Neural cell (in vitro differentiated cells): Measurements from ENCODE around the gene HUNK. TPM values are rescaled to one million over a fixed set of nuclear protein-coding genes. Genes with fewer than 3 reads are reported as not detected.

Experiments
- H2AFZ ChIP-seq: fragments of 200-600, 300-800 bp; sonication (generic), shearing (Covaris generic); 2 replicates; pipeline ENCODE4 v1.6.0; 2014; ENCODE audit warnings: low read depth, mild to moderate bottlenecking, antibody characterized with exemption, low read length, moderate library complexity
- H3F3A ChIP-seq: fragments of 200-600 bp; shearing (Covaris generic); 2 replicates; pipeline ENCODE4 v1.6.1; 2016; ENCODE audit warnings: mild to moderate bottlenecking, moderate library complexity, mixed read lengths, antibody characterized with exemption, low read length; ENCODE audit not compliant: insufficient read depth, poor library complexity, severe bottlenecking
- H3K27ac ChIP-seq: fragments of 200-600, 300-800 bp; sonication (generic), shearing (Covaris generic); 2 replicates; pipeline ENCODE4 v1.5.1; 2014; ENCODE audit warnings: mild to moderate bottlenecking, low read length, moderate library complexity
- H3K27me3 ChIP-seq: fragments of 300-800, 200-600 bp; sonication (generic), shearing (Covaris generic); 2 replicates; pipeline ENCODE4 v1.6.0; 2014; ENCODE audit warnings: mild to moderate bottlenecking, low read depth, low read length, moderate library complexity; ENCODE audit not compliant: insufficient read depth
- H3K36me3 ChIP-seq: fragments of 300-800, 200-600 bp; sonication (generic), shearing (Covaris generic); 2 replicates; pipeline ENCODE4 v1.5.1; 2014; ENCODE audit warnings: mild to moderate bottlenecking, antibody characterized with exemption, low read length, moderate library complexity; ENCODE audit not compliant: insufficient read depth
- H3K4me2 ChIP-seq: fragments of 300-800, 200-600 bp; sonication (generic), shearing (Covaris generic); 2 replicates; pipeline ENCODE4 v1.6.0; 2014; ENCODE audit warnings: mild to moderate bottlenecking, low read length
- H3K4me3 ChIP-seq: fragments of 300-800, 200-600 bp; sonication (generic), shearing (Covaris generic); 2 replicates; pipeline ENCODE4 v1.5.1; 2014; ENCODE audit warnings: mild to moderate bottlenecking, low read length, moderate library complexity
- H3K79me2 ChIP-seq: fragments of 200-600 bp; shearing (Covaris generic); replicated peaks from 2 replicates; pipeline ENCODE4 v1.6.0; 2014; ENCODE audit warnings: mild to moderate bottlenecking, low read length, moderate library complexity; ENCODE audit not compliant: insufficient read depth
- H3K9ac ChIP-seq: fragments of 300-800, 200-600 bp; sonication (generic), shearing (Covaris generic); 2 replicates; pipeline ENCODE4 v1.6.1; 2016; ENCODE audit warnings: mild to moderate bottlenecking, low read length, mixed read lengths
- H3K9me2 ChIP-seq: fragments of 200-600 bp; shearing (Covaris generic); 2 replicates; pipeline ENCODE4 v1.6.1; 2016; ENCODE audit warnings: mild to moderate bottlenecking, low read length, mixed read lengths; ENCODE audit not compliant: insufficient read depth
- H3K9me3 ChIP-seq: fragments of 200-600, 300-800 bp; sonication (generic), shearing (Covaris generic); 2 replicates; pipeline ENCODE4 v1.6.1; 2016; ENCODE audit warnings: mild to moderate bottlenecking, mixed run types, low read length, moderate library complexity, mixed read lengths
- H4K20me1 ChIP-seq: fragments of 200-600 bp; shearing (Covaris generic); 2 replicates; pipeline ENCODE4 v1.6.1; 2016; ENCODE audit warnings: mild to moderate bottlenecking, mixed run types; ENCODE audit not compliant: insufficient read depth
- EP300 ChIP-seq: fragments of 450-650 bp; conservative IDR thresholded peaks from 2 replicates; pipeline ENCODE4 v1.6.1; 2014; ENCODE audit warnings: antibody characterized with exemption, mild to moderate bottlenecking, moderate library complexity; ENCODE audit not compliant: poor library complexity, severe bottlenecking
- EZH2 ChIP-seq: fragments of 200-600, 300-800 bp; shearing (Covaris generic), sonication (generic); IDR thresholded peaks from 2 replicates; pipeline ENCODE4 v1.6.1; 2014; ENCODE audit warnings: antibody characterized with exemption, low read length, borderline replicate concordance, mild to moderate bottlenecking; ENCODE audit not compliant: insufficient read depth, poor library complexity, severe bottlenecking
- MXI1 ChIP-seq: fragments of 450-650 bp; conservative IDR thresholded peaks from 2 replicates; pipeline ENCODE4 v1.6.1; 2014; ENCODE audit warnings: antibody characterized with exemption, mild to moderate bottlenecking; ENCODE audit not compliant: poor library complexity, severe bottlenecking
- POLR2AphosphoS5 ChIP-seq: IDR thresholded peaks from 2 replicates; pipeline ENCODE4 v1.6.1; 2012
- RAD21 ChIP-seq: fragments of 450-650 bp; conservative IDR thresholded peaks from 2 replicates; pipeline ENCODE4 v1.6.1; 2014; ENCODE audit warnings: antibody characterized with exemption, mild to moderate bottlenecking, moderate library complexity
- SMC3 ChIP-seq: fragments of 450-650 bp; conservative IDR thresholded peaks from 2 replicates; pipeline ENCODE4 v1.6.1; 2014; ENCODE audit warnings: antibody characterized with exemption, mild to moderate bottlenecking, moderate library complexity; ENCODE audit not compliant: poor library complexity
- TAF1 ChIP-seq: IDR thresholded peaks from 2 replicates; pipeline ENCODE4 v1.6.1; 2012; ENCODE audit warnings: low read depth
- polyA plus RNA-seq: library from polyadenylated mRNA; depleted of rRNA; stranded (reverse); fragments of >200 nt; gene quantifications from 2 replicates; pipeline ENCODE4 v1.2.3, GENCODE V29; 2014
- TF ChIP-seq, protein P1 (sequence below): IDR thresholded peaks from 2 replicates; pipeline ENCODE4 v1.6.1; 2012; ENCODE audit warnings: borderline replicate concordance
- TF ChIP-seq, protein P2 (sequence below): fragments of 450-650 bp; IDR thresholded peaks from 2 replicates; pipeline ENCODE4 v1.5.1; 2014; ENCODE audit warnings: antibody characterized with exemption, mild to moderate bottlenecking, moderate library complexity; ENCODE audit not compliant: poor library complexity, severe bottlenecking

Gene HUNK
- polyA plus RNA-seq, 1 donor from 2014 or later: 9.3 TPM

DNA sequence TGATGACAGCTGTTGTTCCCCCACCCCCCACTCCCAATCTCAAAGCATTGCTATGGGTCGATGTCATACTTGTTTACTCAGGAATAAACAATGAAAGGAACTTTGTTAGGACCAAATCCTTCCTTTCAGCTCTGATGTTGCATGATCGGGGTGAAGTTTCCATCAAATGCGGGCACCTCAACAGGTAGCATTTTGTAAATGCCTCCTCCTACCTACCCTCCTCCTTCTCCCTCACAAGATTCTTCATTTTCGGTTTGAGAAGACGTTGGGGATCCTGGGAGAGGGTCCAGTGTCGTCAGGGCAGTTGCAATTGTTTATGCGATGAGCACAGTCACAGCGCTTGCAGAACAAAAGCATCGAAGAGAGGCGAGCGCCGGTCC is 758 bp upstream of the HUNK start:
- peak overlapping the region; percentile 89 for H3K4me2 ChIP-seq
- H2AFZ ChIP-seq: peak overlapping the region; percentile 92

DNA sequence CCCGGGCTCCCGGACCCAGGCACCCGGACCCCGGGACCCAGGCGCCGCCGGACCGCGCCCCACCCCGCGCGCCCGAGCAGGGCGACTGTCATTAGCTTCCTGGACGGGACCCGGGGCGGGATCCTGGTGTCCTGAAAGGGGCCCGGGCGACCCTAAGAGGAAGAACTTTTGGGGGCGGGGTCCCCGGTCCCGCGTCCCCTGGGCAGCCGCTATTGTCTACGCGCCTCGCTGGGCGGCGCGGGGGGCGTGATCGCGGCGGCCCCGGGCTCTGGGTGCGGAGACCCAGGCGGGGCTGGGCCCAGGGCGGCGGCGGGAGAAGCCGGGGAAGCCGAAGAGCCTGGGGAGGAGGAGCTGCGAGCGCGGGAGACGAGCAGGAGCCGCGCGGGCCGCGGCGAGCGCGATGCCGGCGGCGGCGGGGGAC is 465 bp downstream of the HUNK start:
- H3K27ac ChIP-seq: peak overlapping the region; percentile 93
- peak overlapping the region; percentile 89 for H3K9ac ChIP-seq
- no peaks in the 10 kb centered on the region for H4K20me1 ChIP-seq
- no peaks in the 10 kb centered on the region for H3K36me3 ChIP-seq
- no peak overlapping the region for H2AFZ ChIP-seq
- no peaks in the 10 kb centered on the region for H3K27me3 ChIP-seq
- H3K4me3 ChIP-seq: peak overlapping the region; percentile 83
- H3F3A ChIP-seq: peaks cover 4% of the 10 kb centered on the region
- H3K79me2 ChIP-seq: peaks cover 33% of the 10 kb centered on the region
- H3K9me2 ChIP-seq: no peaks in the 10 kb centered on the region
- TF ChIP-seq MXI1 (no peak), SMC3 (peak; percentile 4), RAD21 (no peak), POLR2AphosphoS5 (no peak)
- no peak overlapping the region for H3K4me2 ChIP-seq
- no peaks in the 10 kb centered on the region for H3K9me3 ChIP-seq

More for the DNA sequence above, 758 bp upstream of the HUNK start:
- Histone ChIP-seq H3K9ac (peak overlapping the region; percentile 89), H3K79me2 (peaks cover 27% of the 10 kb centered on the region), H3K27me3 (no peaks in the 10 kb centered on the region), H3K27ac (peak overlapping the region; percentile 93), H4K20me1 (no peaks in the 10 kb centered on the region), H3F3A (peaks cover 4% of the 10 kb centered on the region), H3K4me3 (peak overlapping the region; percentile 83), H3K36me3 (no peaks in the 10 kb centered on the region), H3K9me3 (no peaks in the 10 kb centered on the region), H3K9me2 (no peaks in the 10 kb centered on the region)
- TF ChIP-seq SMC3 (peak; percentile 11), MXI1 (peak; percentile 20), RAD21 (peak; percentile 44), POLR2AphosphoS5 (no peak)

DNA sequence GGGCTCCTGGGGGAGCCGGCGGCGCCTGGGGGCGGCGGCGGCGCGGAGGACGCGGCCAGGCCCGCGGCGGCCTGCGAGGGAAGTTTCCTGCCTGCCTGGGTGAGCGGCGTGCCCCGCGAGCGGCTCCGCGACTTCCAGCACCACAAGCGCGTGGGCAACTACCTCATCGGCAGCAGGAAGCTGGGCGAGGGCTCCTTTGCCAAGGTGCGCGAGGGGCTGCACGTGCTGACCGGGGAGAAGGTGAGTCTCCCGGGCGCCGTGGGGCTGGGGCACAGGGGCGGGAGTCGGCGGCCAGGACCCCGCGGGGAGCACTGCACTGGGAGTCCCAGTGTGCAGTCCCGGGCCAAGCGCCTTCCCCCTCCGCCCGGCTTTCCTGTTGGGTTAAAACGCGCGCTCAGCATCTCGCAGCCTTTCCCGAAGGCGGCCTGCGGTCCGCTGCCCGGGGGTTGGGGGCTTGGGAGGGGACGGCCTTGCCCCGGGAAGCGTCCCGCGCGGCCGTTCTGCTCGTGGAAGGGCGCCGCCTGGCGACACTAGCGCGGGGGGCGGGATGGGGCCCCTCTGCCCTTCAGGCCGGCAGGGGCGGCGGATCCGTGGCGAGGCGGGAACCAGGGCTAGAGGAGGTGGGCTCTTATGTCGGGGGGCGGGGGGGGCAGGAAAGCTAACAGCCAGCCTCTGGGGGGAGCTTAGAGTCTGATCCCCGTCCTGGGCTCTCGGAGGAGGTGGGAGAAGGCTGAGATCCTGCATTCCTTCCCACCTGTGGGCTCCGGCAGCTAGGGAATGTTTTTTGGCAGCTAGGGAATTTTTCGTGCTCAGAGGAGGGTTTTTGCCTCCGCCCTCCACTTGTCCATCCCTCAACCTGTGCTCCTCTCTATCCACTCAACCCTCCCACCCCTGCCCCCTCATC is 1.1 kb downstream of the HUNK start:
- peak overlapping the region; percentile 89 for H3K9ac ChIP-seq
- TF ChIP-seq TAF1 (no peak), SMC3 (peak; percentile 71), RAD21 (peak; percentile 52), MXI1 (peak; percentile 68), POLR2AphosphoS5 (no peak), EP300 (no peak), EZH2 (no peak)
- TF ChIP-seq, protein P1, sequence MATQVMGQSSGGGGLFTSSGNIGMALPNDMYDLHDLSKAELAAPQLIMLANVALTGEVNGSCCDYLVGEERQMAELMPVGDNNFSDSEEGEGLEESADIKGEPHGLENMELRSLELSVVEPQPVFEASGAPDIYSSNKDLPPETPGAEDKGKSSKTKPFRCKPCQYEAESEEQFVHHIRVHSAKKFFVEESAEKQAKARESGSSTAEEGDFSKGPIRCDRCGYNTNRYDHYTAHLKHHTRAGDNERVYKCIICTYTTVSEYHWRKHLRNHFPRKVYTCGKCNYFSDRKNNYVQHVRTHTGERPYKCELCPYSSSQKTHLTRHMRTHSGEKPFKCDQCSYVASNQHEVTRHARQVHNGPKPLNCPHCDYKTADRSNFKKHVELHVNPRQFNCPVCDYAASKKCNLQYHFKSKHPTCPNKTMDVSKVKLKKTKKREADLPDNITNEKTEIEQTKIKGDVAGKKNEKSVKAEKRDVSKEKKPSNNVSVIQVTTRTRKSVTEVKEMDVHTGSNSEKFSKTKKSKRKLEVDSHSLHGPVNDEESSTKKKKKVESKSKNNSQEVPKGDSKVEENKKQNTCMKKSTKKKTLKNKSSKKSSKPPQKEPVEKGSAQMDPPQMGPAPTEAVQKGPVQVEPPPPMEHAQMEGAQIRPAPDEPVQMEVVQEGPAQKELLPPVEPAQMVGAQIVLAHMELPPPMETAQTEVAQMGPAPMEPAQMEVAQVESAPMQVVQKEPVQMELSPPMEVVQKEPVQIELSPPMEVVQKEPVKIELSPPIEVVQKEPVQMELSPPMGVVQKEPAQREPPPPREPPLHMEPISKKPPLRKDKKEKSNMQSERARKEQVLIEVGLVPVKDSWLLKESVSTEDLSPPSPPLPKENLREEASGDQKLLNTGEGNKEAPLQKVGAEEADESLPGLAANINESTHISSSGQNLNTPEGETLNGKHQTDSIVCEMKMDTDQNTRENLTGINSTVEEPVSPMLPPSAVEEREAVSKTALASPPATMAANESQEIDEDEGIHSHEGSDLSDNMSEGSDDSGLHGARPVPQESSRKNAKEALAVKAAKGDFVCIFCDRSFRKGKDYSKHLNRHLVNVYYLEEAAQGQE: no peak
- TF ChIP-seq, protein P2, sequence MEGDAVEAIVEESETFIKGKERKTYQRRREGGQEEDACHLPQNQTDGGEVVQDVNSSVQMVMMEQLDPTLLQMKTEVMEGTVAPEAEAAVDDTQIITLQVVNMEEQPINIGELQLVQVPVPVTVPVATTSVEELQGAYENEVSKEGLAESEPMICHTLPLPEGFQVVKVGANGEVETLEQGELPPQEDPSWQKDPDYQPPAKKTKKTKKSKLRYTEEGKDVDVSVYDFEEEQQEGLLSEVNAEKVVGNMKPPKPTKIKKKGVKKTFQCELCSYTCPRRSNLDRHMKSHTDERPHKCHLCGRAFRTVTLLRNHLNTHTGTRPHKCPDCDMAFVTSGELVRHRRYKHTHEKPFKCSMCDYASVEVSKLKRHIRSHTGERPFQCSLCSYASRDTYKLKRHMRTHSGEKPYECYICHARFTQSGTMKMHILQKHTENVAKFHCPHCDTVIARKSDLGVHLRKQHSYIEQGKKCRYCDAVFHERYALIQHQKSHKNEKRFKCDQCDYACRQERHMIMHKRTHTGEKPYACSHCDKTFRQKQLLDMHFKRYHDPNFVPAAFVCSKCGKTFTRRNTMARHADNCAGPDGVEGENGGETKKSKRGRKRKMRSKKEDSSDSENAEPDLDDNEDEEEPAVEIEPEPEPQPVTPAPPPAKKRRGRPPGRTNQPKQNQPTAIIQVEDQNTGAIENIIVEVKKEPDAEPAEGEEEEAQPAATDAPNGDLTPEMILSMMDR: peak; percentile 66
- H3K4me2 ChIP-seq: peak overlapping the region; percentile 78

More for the DNA sequence above, 1.1 kb downstream of the HUNK start:
- Histone ChIP-seq H3K9me3 (no peaks in the 10 kb centered on the region), H3K27me3 (no peaks in the 10 kb centered on the region), H3K4me3 (peak overlapping the region; percentile 83), H3F3A (peaks cover 4% of the 10 kb centered on the region), H3K27ac (peak overlapping the region; percentile 58), H3K79me2 (peaks cover 34% of the 10 kb centered on the region), H3K36me3 (no peaks in the 10 kb centered on the region), H2AFZ (peak overlapping the region; percentile 45), H3K9me2 (no peaks in the 10 kb centered on the region), H4K20me1 (no peaks in the 10 kb centered on the region)
